Measurements from ENCODE around the gene SLC23A3. TPM values are rescaled to one million over a fixed set of nuclear protein-coding genes. Genes with fewer than 3 reads are reported as not detected.

Gene SLC23A3
- total RNA-seq, 1 donor from 2014 or later = 5.4 TPM

GRCh38 chr2:219159771-219160185 lies 10.1 kb downstream of the SLC23A3 start:
- H3K4me3 ChIP-seq = peak overlapping the region; percentile 63 to 65
- H3K9me3 ChIP-seq = no peaks in the 10 kb centered on the region
- DNase-seq (ENCODE audit: extremely low spot score in 2 of 2) = no peak
- TF ChIP-seq CTCF (IDR thresholded peaks at IDR 0.05) = no peak
- TF ChIP-seq POLR2AphosphoS5 (IDR thresholded peaks at IDR 0.05; ENCODE audit: insufficient read depth in 1 of 2, low read depth in 1 of 2) = no peak
- no peak for TF ChIP-seq POLR2A (IDR thresholded peaks at IDR 0.05)
- intact Hi-C loops (cut with DNase I) = loop anchor here (10.0 kb wide), 4 partner anchors 105 to 225 kb away; partner anchors contain the start of genes DNPEP and FEV
- peak overlapping the region; percentile 96 for H3K27ac ChIP-seq
- peaks cover 0 to 12% of the 10 kb centered on the region in 2 donors for H3K36me3 ChIP-seq
- H3K4me1 ChIP-seq = peaks cover 20% of the 10 kb centered on the region
- no peaks in the 10 kb centered on the region for H3K27me3 ChIP-seq

GRCh38 chr2:219158586-219158985 lies 11.2 kb downstream of the SLC23A3 start:
- H3K4me1 ChIP-seq = peaks cover 20% of the 10 kb centered on the region
- H3K36me3 ChIP-seq = peaks cover 0 to 12% of the 10 kb centered on the region in 2 donors
- H3K4me3 ChIP-seq = no peak overlapping the region
- H3K27me3 ChIP-seq = no peaks in the 10 kb centered on the region
- DNase-seq (ENCODE audit: extremely low spot score in 2 of 2) = no peak
- TF ChIP-seq CTCF (IDR thresholded peaks at IDR 0.05) (no peak), POLR2A (IDR thresholded peaks at IDR 0.05) (no peak), POLR2AphosphoS5 (IDR thresholded peaks at IDR 0.05; ENCODE audit: insufficient read depth in 1 of 2, low read depth in 1 of 2) (no peak)
- H3K9me3 ChIP-seq = no peaks in the 10 kb centered on the region
- intact Hi-C loops (cut with DNase I) = loop anchor here (10.0 kb wide), 3 partner anchors 104 to 174 kb away; partner anchors contain the start of gene FEV
- no peak overlapping the region for H3K27ac ChIP-seq

- no peaks in the 10 kb centered on the region for H3K27me3 ChIP-seq
- peaks cover 20% of the 10 kb centered on the region for H3K4me1 ChIP-seq
- H3K4me3 ChIP-seq = no peak overlapping the region
- no peak for DNase-seq (ENCODE audit: extremely low spot score in 2 of 2)
- peaks cover 0 to 12% of the 10 kb centered on the region in 2 donors for H3K36me3 ChIP-seq
- H3K9me3 ChIP-seq = no peaks in the 10 kb centered on the region
- H3K27ac ChIP-seq = no peak overlapping the region
- no peak for TF ChIP-seq POLR2A (IDR thresholded peaks at IDR 0.05)
- no peak for TF ChIP-seq POLR2AphosphoS5 (IDR thresholded peaks at IDR 0.05; ENCODE audit: insufficient read depth in 1 of 2, low read depth in 1 of 2)
- no peak for TF ChIP-seq CTCF (IDR thresholded peaks at IDR 0.05)
- intact Hi-C loops (cut with DNase I) = loop anchor here (10.0 kb wide), 3 partner anchors 103 to 173 kb away; partner anchors contain the start of gene FEV
These were observed 11.8 kb downstream of the SLC23A3 start for GRCh38 chr2:219158025-219158424.

DNA sequence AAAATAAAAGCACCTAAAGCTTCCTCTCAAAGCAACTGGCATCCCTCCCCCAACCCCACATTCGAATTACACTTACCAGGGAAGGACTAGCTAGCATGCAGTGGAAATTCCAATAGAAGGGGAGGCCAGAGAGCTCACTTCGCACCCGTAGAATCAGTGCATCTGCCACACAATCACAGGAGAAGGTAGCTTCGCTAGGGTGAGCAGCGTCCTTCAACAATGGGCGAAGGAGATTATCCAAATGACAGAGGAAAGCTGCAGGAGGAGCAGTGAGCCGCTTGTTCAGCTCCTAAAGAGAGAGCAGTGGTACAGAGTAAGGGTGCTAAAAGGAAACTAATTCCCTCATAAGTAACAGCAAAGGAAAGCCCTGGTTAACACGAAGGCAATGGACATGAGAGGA lies 12.4 kb downstream of the SLC23A3 start:
- DNase-seq (ENCODE audit: extremely low spot score in 2 of 2) = no peak
- H3K4me3 ChIP-seq = no peak overlapping the region
- intact Hi-C loops (cut with DNase I) = loop anchor here (10.0 kb wide), 3 partner anchors 103 to 173 kb away; partner anchors contain the start of gene FEV
- H3K27me3 ChIP-seq = no peaks in the 10 kb centered on the region
- no peak for TF ChIP-seq CTCF (IDR thresholded peaks at IDR 0.05)
- no peak for TF ChIP-seq POLR2A (IDR thresholded peaks at IDR 0.05)
- TF ChIP-seq POLR2AphosphoS5 (IDR thresholded peaks at IDR 0.05; ENCODE audit: insufficient read depth in 1 of 2, low read depth in 1 of 2) = no peak
- H3K36me3 ChIP-seq = peaks cover 0 to 16% of the 10 kb centered on the region in 2 donors
- no peaks in the 10 kb centered on the region for H3K9me3 ChIP-seq
- H3K4me1 ChIP-seq = peaks cover 20% of the 10 kb centered on the region
- no peak overlapping the region for H3K27ac ChIP-seq

DNA sequence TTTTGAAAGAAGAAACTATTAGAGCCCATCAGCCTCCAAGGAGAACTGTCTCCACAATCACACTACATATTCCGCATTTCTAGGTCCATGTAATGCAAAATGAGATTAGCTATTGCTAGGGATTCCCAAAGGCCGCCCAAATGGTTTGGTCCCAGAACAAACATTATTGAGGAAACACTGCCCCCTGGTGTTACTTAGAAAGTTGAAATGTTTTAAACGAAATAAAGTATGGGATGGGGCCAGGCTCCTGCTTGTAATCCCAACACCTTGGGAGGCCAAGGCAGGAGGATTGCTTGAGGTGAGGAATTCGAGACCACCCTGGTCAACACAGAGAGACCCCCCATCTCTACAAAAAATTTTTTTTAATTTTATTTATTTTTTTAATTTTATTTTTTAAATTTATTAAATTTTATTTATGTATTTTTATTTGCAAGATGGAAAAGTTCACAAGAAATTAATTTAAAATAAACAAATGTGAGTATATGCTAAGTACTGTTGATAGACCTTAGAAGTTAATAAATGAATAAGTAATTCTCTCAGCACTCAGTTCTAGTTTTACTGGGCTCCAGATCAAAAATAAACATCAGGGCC lies 14.7 kb downstream of the SLC23A3 start:
- no peak for DNase-seq (ENCODE audit: extremely low spot score in 2 of 2)
- Histone ChIP-seq H3K4me3 (no peak overlapping the region), H3K27me3 (no peaks in the 10 kb centered on the region), H3K36me3 (peaks cover 0 to 25% of the 10 kb centered on the region in 2 donors), H3K4me1 (peaks cover 12% of the 10 kb centered on the region), H3K27ac (no peak overlapping the region), H3K9me3 (no peaks in the 10 kb centered on the region)
- intact Hi-C loops (cut with DNase I) = loop anchor here (10.0 kb wide), 3 partner anchors 100 to 170 kb away; partner anchors contain the start of gene FEV
- TF ChIP-seq POLR2AphosphoS5 (IDR thresholded peaks at IDR 0.05; ENCODE audit: insufficient read depth in 1 of 2, low read depth in 1 of 2) = no peak
- no peak for TF ChIP-seq POLR2A (IDR thresholded peaks at IDR 0.05)
- TF ChIP-seq CTCF (IDR thresholded peaks at IDR 0.05) = peak; percentile 45 to 71 (median 55)
